HG03378 (cell line): ENCODE measurements around the gene GBX1.

Experiments used
- ATAC-seq: cut with Tn5 transposase; IDR thresholded peaks from one replicate; pipeline ENCODE4 v1.9.1; 2021; ENCODE audit warnings: mild to moderate bottlenecking, moderate library complexity; ENCODE audit not compliant: unreplicated experiment

GBX1 gene

DNA sequence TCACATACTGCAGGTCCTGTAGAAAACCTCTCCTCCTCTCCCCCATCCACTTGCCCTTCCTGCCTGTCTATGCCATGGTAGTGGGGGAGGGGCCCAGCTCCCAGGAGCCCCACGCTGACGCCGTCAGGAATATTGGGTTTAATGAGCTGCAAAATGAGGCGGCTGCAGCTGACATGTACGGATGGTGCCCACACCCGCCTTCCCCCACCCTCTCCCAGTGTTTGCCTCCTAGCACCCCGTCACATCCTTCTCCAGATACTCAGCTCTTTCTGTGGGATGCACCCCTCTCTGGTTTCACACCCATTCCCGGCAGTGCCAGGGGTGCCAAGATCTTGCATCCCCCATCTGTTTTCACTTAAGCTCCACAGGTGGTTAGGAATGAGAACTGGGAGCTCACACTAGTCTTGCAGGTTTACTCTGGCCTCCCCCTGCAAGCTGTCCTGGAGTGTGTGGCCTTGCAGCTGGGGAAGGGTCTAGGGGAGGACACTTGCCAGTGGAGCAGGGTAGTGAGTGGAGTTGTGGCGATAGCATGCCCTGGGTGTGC is 26.1 kb downstream of the GBX1 start:
- no peak for ATAC-seq

DNA sequence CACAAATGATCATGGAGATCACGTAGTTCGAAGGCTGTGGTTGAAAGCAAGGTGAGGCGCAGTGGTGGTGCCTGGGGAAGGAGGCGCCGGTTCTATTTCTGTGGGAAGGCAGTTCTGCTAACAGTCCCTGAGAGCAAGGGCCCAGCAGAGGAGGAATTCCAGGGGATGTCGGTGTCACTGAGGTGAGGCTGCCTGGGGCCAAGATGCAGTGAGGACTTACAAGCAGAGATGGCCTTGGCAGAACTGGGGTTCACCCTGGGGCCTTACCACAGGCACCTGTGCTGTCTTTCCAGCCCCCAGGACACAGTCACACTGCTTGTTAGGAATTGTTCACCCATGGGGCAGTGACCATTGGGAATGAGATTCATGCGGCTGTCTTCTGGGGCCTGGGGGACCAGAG is 26.7 kb downstream of the GBX1 start:
- ATAC-seq = no peak

DNA sequence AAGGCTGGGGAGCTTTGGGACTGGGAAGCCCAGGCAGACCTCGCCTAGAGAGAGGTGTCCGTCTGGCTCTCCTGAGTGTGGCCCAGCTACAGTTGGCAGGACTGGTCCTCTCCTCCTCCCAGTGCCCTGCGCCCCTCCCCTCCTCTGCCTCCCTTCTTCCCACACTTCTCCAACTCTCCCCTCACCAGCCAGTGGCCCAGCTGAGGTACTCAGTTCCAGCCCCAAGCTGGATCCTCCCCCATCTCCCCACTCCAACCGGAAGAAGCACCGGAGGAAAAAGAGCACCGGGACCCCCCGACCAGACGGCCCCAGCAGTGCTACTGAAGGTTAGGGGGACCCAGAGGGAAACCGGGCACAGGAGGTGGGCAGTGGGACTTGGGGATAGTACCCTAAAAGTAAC is 27.7 kb downstream of the GBX1 start:
- no peak for ATAC-seq

DNA sequence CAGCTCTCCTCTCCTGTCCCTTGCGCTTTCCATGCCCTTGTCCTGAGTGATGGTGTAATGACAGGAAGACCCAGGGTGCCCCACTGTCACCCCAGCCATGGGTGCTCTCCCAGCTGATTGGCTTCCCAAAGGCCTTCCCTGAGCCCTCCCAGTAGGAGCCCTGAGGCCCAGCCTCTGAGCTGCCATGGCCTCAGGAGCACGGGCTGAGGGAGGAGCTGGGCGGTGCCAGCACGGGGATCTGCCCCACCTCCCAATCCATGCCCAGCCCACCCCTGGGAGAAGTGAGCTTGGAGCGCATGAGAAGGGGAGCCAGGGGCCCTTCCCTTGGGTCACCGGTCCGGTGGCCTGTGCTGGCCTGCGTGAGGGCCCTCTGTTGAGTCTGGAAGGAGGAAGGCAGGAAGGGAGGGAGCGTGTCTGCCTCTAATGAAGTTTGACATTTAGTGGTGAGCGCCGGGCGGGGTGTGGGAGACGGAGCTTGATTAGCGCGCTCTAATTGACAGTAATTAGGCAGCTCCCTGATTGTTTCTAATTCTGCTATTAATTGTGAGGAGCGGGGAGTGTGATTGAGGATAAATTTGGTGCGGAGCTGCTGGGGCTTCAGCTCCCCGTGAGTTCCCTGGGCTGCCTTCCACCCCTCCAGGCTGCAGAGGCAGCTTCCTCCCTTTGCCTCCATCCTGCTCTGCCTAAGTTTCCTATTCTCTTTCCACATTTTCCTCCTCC is 28.3 kb downstream of the GBX1 start:
- no peak for ATAC-seq

DNA sequence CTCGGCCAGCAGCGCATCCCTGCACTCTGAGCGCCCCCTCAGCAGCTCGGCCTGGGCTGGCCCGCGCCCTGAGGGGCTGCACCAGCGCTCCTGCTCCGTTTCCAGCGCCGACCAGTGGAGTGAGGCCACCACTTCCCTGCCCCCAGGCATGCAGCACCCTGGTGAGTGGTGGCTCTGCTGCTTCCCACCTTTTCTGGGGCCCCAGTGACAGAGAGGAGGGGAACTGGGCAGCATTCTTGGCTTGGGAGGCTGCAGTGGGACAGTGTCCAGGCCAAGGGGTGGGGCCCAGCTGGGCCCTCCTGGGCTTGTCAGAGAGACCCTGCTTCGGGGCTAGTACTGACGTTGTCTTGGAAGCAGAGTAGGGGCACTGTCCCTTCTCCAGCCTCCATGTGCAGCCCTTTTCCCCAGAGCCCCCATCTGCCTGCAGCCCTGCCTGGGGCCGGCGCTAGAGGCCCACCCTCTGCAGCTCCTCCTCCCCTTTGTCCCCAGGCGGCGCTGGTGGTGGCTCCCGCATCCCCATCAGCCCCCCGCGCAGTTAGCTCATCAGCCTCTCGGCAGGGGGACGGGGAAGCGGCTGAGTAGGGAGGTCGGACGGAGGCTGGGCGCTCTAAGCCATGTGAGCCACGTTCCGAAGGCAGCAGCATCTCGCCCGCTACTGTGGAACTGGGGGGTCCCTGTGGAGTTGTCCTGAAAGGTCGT is 29.2 kb downstream of the GBX1 start:
- no peak for ATAC-seq

DNA sequence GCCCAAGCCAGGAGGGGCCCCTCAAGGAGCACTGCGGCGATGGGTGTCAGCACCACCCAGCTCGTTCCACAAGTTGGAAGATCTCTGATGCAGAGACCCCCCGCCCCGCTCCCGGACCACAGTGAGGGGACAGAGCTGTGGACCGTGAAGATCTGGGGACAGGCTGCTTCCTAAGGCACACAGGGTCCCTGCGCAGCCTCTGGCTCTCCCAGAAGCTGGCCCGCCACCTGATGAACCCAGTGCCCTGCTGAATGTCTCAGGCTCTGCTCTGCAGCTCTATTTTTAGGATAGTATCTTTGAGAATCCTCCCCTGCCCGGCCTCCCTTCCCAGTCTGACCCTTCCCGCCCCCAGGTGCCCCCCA is 29.7 kb downstream of the GBX1 start:
- ATAC-seq = no peak

DNA sequence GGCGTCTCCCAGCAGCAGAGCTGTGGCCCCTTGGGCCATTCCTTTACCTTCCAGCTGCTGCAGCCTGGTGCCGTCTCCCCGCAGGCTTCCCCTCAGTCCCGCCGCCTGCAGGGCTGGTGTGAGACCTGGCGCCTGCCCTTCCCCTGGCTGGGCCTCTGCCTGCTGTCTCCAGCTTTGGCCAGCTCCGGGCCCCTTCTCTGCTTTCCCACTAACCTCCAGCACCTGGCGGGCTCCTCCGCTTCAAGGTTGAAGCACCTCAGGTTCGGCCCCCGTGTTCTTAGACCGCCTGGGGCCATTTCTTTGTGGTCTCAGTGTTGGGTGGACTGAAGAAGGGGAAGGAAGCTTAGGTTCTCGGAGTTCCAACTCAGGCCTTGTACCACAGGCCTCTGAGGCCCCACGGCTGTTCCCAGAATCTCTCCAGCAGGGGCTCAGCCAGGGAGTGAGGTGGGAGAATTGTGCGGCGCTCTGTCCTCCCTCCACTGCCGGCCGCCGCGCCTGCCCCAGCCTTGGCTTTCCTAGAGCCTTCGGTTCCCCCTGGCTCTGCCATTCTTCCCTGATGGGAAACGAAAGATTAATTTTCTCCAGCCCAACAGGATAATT is 30.3 kb downstream of the GBX1 start:
- ATAC-seq = no peak

DNA sequence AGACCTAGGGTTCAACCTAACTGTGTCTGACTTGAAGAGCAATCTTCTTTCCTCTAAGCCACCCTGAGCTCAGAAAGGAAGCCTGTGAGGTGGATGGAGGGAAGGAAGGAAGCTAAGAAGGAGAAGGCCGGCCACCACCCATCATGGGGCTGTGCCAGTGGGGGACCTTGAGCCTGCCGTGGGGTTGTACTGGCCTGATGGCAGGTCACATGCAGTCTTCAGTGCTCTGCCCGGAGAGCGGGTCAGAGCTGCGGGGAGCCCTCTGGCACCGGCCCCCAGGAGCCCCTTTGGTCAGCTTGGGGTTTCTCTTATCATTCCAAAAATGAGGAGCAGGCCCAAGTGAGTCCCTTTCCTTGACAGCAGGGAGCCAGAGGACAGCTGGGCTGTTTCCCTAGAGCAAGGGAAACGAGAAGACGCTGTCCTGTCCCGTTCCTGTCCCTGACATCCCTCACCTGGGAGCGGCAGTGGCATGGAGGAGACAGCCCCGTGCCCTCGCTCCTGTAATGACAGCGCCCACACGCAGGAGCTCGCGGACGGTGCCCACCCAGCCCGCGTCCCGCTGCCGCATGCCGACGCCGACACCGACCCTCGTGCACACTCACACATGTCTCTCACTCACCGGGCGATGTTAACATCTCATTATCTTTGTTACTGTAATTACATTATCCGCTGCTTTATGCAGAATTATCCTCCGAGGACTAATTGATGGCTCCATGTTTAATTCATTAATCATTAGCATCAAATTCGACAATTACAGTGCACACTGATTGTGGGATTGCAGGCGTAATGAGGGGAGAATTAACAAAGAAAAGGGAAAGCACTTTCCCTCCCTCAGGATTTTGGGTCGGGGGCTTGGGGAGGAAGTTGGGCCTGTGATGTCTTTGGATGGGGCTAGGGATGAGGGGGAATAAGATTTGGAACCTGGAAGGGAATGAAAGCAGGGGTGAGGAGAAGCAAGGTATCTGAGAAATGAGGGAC is 31.3 kb downstream of the GBX1 start:
- no peak for ATAC-seq

DNA sequence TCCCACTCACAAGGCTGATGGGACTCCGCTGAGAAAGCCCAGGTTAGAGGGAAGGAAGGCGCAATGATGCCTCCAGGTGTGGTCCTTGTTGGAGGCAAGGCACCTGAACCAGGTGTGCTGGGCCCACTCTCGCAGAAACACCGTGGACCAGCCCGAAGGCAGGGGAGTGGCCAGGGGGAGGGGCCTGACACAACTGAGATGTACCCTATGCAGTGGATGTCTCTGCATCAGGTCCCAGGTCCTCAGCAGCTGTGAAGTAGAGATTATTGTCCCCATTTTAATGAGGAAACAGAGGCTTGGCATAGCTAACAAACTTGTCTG is 32.0 kb downstream of the GBX1 start:
- ATAC-seq = no peak

DNA sequence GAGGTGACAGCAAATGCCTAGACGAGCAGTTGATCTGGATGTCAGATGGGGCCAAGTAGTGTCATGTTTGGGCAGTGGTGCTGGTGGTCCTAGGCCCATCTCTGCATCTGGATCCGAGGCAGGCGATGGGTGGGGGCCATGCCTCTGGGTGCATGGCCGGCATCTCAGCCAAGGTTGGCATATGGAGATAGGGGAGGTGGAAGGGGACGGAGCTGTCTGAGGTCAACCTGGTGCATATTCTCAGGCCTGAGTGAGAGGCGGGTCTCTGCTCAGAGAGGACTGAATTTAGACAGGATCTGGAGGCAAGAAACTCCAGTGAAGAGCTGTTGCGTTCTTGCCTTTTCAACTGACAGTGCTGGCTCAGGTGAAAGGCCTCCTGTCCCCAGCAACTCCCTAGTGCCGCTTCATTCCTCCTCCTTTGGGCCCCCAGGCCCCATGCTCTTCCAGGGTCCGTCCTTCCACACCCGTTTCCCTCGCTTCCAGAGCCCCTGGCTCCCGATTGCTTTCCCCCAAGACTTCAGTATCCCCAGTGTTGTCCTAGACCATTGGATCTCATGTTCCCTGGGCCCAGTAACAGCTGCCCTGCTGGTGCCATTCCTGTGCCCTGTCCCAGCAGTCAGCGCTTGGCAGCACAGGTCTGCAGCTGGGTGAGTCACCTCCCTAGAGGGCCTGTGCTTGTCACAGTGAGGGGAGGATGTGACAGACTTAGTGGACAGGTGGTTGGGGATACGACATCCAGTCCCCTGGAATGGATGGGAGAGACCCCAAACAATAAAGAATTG is 32.6 kb downstream of the GBX1 start:
- no peak for ATAC-seq

DNA sequence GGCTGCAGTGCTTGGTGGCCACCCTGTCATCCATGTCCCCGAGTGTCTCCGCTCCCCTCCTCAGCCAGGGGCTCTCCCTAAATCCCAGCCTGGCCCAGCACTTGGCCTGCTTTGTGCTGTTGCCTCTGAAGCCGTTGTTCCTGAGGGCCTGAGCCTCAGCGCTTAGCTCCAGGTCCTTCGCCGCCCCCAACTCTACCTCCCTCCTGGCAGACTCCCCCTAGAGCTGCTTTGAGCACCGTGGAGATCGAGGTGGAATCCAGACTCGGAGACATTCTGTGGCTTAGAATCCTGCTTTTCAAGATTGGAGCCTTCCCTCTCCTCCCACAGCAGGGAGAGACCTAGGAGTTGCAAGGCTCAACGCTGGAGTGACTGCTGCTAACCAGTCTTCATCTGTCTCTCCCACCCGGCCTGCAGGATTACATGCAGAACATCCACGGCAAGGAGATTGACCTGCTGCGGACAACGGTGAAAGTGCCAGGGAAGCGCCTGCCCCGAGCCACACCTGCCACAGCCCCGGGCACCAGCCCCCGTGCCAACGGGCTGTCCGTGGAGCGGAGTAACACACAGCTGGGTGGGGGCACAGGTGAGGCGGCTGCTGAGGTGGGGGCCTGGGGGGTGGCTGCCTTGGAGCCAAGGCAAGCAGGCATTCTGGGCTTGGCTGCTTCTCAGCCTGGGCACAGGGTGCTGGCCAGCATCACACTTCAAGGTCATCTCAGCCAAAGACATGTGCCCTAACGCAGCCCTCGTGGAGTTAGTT is 33.3 kb downstream of the GBX1 start:
- ATAC-seq = no peak

DNA sequence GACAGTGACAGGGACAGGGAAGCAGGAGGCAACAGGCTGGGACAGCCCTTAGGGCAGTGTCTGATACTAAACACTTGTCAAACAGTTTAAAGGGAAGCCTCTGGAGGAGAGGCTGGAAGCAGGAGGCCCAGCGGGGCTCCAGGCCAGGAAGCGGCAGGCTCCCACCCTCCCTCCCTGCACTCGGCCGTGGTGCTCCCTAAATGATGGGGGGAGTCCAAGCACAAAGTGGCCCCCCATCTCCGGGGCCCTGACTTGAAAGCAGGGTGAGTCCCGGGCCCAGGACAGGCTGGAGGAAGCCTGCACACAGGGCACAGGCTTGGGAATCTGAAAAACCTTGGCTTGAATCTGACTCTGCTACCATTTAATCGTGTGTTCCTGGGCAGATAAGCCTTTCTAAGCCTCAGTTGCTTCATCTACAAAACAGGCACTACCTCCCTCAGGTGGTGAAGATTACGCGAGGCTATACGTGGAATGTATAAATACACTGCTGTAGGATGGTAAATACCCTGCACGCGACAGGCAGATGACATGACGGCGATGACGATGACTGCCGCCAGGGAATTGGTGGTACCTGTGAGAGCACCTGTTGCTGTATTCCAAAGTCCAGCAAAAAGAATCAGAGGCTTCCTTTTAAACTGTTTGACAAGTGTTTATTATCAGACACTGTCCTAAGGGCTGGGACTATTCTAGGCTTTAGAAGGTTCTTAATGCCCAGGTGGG is 34.1 kb downstream of the GBX1 start:
- no peak for ATAC-seq

DNA sequence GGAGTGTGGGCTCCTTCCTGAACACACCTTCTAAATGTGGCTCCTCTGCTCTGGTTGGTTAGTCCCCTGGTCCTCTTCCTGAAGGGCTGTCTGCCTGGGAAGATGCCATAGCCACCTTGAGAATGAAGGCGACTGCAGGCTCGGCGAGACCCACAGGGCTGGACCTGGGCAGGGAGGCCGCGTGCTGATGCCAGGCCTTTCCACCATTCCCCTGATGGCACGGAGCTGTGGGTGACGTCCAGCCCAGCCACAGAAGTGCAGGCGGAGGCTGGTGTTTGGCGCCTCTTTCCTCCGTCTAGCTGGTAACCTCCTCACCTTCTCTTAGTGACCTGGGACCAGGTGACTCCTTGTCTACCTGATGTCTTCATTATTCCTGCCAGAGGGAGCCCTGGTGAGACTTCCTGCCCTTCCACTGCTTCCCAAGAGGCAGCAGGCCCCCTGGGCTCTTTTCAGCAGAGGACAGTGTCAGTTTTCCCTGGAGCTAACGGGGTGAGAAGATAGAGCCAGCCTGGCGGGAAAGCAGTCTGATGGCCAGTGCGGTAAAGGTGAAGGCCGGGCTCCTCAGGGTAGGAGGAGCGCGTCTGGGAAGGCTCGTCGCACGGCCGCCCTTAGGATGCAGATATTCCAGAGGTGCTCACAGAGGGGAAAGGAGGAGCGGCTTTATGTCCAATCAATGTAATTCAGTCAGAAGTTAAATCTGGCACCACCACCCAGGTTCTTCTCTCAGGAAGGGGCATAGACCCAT is 34.9 kb downstream of the GBX1 start:
- ATAC-seq = no peak

DNA sequence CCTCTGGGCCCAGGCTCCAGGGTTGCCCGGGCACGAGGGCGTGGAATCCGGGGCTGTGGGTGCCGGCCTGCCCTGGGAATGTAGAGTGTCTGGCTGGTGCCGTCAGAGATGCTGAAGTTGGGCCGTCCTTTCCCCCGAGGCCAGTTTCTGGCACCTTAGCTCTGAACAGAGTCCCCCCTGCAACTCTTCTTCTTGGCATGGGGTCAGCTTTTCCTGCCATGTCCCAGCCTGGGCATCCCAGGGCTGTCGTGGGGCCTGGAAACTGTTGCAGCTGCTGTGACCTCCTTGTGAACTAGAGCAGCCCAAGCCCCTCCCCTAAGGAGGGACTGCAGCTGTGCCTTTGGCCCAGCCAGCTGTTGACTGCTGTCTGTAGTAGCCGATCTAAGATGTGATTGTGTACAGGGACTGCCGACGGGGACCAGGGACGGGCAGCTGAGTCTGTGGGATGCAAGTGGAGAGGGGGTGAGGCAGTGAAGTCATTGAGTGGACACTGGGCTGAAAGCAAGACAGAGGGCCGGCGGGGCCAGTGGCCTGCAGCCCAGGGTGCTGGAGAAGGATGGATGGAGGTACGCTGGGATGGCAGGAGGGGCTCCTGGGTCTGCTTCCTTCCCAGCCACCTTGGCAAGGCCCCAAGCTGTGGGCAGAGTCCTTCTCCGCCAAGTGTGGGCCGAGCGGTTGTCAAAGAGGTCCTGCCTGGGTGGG is 35.8 kb downstream of the GBX1 start:
- no peak for ATAC-seq

DNA sequence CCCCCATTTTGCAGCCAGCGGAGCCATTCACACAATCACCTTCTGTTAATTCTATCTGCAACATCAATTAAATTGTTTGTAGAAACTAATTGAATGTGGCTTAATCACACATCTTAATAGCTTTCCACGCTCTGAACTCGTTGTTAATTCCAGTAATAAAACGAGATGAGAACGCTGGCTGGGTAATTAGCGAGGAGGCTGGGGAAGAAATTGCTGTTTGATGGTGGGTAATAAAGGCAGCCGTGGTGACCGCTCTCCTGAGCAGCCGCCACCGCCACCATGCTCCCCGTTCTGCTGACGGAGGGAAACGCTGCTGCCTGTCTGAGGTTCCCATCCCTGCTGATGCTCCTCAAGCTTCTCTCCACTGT is 36.3 kb downstream of the GBX1 start:
- ATAC-seq = no peak

DNA sequence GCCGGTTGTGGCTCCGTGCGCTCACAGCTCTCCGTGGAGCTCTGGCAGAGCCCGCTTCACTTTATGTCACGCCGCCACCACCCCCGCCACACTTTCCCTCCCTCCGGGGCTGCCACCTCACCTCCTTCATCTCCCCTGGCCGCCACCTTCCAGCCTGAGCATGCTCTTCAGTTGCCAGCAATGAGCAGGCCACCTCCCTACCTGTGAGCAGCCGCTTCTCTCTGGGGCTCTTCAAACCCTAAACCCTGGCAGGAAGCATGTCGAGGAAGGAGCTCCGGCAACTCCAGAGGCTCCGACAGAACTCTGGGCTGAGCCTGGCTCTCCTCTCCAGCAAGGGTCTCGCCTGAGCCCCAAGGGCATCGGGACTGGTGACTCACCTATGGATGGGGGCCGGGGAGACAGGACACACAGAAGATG is 36.7 kb downstream of the GBX1 start:
- ATAC-seq = no peak

DNA sequence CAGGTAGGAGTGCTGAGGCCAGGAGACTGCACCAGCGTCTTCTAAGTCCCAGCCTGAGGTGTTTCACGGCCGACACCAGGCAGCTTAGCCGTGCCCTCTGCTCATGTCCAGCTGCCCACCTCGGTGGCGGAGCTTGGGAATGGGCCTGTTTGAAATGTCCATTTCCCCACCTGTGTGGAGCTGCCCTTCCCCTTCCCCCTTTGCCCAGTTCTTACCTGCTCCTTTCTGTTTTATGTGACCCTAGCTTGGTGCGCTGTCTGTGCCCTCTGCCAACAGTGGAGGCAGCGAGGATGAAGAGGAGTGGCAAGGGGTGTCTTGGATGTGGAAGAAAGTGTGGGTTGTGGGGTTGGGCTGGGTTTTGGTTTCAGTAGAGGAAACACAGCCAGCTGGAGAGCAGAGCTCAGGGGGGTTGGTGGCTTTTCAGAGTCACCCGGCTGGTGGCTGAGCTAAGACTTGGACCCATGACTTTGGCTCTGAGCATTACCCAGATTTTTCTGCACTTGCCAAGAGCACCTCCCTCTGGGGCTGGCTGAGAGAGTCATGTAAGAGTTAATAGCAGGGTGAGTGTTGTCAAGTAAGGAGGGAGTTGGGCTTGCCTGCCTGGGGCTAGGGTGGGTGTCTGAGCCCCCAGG is 37.4 kb downstream of the GBX1 start:
- no peak for ATAC-seq
